HuH-7 (cell line): ENCODE data around the gene ADH6.
"Not testable (repeated sequence)": the region's sequence is repeated elsewhere in the genome, so short reads cannot be mapped to it uniquely, and the experiment has no call there.

ENCODE experiments used
- DNase-seq: peaks from one replicate; pipeline ENCODE4 v3.0.0; 2011; ENCODE audit warnings: low spot score

ADH6 gene

DNA sequence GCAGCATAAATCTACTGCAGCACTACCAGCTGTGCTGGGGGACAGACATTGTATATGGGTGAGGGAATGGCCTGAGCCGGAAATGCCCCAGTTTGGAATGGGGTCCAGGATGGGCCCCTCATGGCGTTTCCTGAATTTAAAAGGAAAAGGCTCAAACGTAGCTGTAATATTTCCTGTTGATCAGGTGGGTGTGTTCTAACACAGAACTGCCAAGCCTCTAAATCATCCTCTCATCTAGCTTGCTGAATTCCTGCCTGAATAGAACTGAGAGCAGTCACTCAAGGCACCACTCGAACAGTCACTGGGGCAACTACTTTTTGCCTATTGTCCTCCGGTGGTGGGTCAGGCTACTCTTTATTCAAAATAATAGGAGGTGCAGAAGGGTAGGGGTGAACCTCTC, 28.7 kb downstream of the ADH6 start:
- no peak for DNase-seq

DNA sequence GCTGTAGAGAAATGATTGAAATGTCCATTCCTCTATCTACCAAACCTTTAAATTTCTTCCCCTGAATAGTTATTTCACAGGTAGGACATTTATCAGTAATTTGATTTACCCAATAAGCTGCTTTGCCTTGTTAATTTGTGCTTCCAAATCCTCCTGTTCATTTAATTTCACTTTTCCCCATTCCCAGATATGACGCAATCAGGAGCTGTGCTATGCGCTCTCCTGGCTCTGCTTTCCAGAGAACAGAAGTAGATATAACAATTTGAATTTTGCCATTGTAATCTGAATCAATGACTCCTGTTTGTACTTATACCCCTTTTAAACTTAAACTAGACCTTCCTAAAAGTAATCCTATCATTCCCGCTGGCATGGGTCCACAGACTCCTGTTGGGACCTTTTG, 29.1 kb downstream of the ADH6 start:
- DNase-seq = not testable (repeated sequence)

DNA sequence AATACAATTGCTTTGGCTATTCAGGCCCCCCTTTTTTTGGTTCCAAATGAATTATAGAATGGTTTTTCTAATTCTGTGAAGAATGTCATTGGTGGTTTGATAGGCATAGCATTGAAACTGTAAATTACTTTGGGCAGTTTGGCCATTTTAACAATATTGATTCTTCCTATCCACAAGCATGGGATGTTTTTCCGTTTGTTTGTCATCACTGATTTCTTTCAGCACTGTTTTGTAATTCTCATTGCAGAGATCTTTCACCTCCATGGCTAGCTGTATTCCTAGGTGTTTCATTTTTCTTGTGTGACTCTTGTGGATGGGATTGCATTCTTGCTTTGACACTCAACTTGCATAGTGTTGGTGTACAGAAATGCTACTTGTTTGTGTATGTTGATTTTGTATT, 33.0 kb downstream of the ADH6 start:
- no peak for DNase-seq

- DNase-seq = no peak
Observed at GRCh38 chr4:99185581-99185980, 33.5 kb downstream of the ADH6 start.

DNA sequence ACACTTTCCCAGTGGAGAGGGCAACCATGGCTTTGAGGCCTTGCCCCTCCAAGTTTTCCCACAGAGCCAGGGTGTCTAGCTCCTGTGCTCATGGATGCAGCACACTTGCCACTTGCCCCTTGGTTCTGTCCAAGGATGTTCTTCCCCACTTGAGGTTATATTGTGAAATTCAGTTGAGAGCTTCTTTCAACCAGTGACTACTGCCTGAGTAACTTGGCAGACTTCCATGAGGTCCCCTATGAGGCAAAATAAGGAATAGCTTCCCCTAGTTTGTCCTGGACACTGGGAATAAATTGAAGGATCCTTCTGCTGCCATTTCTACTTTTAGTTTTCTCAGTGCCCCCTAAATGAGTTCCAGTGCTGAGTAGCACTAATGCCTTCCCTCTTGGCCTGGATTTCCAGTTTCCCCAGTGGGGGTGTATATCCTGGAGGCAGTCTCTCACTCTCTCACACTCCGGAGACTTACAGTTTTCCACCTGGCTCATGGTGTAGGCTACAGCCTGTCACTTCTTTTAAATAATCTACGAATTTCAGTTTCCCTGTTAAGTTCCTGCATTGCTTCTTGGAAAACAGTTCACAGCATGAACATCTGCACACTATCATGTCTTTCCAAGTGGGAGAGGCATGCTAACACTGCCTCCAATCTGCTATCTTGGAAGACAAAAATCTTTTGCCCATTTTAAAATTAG, 38.5 kb downstream of the ADH6 start:
- DNase-seq = no peak

DNA sequence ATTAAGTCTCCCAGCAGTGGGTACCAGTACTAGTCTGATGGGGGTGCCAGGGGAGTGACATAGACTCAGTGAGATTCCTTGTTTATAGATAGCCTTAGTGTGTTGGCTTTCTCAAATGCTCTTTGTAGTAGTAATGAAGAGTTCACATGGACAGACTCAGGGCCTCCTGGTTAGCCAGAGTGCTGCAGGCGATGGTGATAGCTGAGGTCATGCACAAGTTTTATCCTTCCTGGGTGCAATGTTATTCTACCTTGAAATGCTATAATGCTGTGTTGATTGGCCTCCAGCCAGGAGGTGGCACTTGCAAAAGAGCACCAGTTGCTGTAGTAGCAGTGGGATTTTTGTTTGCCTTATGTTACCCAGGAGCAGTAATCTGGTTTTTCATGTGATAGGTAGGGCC, 39.4 kb downstream of the ADH6 start:
- DNase-seq = no peak

GRCh38 chr4:99179178-99179577, 39.9 kb downstream of the ADH6 start:
- DNase-seq = no peak

- DNase-seq = no peak
Observed at GRCh38 chr4:99166544-99166943, 52.5 kb downstream of the ADH6 start.

DNA sequence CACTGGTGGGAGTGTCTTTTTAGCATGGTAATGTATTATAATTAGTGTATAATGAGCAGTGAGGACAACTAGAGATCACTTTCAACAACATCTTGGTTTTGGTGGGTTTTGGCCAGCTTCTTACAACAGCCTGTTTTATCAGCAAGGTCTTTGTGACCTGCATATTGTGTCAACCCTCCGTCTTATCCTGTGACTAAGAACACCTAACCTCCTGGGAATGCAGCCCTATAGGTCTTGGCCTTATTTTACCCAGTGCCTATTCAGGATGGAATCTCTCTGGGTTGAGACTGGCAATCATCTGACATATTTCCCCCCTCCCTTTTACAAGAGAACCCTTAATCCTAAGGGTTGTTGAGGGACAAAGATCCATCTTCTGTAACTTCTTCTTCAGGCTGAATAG, 53.1 kb downstream of the ADH6 start:
- no peak for DNase-seq

GRCh38 chr4:99161373-99162099, 57.5 kb downstream of the ADH6 start:
- no peak for DNase-seq

GRCh38 chr4:99159699-99160098, 59.3 kb downstream of the ADH6 start:
- no peak for DNase-seq

GRCh38 chr4:99157478-99157935, 61.5 kb downstream of the ADH6 start:
- DNase-seq = no peak

- DNase-seq = no peak
Observed at GRCh38 chr4:99156992-99157391, 62.1 kb downstream of the ADH6 start.

- no peak for DNase-seq
Observed at GRCh38 chr4:99154658-99155342, 64.2 kb downstream of the ADH6 start.
